GM12801 (cell line): ENCODE results near the gene AGBL5.

Source experiments
- CTCF ChIP-seq: IDR thresholded peaks from one replicate; pipeline ENCODE4 v1.5.1; 2011; ENCODE audit warnings: control low read depth; ENCODE audit not compliant: insufficient read length; ENCODE audit errors: extremely low read depth

Gene AGBL5

DNA sequence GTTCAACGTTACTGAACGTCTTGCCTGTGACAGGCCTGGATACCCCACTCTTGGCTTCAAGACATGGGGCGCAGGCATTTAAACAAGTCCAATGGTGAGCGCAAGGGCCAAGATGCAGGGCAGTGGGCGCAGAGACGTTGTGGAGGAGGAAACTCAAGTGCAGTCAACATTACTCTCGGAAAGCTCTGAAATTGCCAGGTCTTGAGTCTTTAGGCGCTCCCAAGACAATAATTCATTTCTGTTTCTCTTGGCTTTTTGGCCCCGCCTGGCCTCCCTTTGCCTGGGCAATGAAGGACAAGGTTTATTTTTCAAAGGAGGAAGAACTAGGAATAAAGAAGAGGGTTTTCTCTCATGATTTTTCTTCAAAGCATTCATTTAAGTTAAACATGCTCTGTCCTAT is 32.0 kb upstream of the AGBL5 start:
- TF ChIP-seq CTCF = no peak

DNA sequence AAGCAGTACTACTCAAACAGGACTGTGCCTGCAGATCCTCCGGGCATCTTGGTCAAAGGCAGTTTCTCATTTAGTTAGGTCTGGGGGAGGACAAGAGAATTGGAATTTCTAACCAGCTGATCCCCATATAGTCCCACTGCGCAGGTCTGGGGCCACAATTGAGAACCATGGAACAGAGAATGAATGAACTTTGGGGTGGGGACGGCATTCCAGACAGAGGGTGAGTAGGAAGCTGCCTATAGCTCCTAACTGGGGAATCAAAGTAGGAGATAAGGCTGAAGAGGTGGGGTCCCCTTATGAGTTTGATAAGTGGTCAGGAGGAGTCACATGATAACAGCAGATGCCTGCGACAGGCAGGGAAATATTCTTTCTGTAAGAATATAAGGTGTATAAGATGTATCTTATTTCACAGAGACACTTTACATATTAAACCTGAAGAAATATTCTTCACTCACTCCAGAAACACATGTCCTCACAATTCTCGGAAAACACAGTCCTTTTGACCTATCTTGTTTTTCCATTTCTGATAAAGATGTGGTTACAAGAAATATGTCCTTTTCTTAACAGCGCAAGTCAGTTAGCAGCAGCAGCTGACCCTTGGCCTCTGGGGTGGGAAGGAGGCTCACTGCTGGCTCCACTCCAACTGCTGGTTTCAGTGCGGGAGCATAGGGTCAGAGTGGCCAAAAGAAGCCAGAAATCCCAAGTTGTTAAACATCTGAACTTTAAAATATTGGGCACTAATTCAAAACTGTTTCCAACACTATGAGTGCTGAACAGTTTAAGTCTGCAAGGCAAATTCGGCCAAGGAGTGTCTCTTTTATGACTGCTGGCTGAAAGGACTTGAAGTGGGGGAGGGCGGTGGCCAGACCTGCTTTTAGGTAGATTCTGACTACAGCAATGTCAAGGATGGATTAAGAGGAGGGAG is 31.3 kb upstream of the AGBL5 start:
- no peak for TF ChIP-seq CTCF

DNA sequence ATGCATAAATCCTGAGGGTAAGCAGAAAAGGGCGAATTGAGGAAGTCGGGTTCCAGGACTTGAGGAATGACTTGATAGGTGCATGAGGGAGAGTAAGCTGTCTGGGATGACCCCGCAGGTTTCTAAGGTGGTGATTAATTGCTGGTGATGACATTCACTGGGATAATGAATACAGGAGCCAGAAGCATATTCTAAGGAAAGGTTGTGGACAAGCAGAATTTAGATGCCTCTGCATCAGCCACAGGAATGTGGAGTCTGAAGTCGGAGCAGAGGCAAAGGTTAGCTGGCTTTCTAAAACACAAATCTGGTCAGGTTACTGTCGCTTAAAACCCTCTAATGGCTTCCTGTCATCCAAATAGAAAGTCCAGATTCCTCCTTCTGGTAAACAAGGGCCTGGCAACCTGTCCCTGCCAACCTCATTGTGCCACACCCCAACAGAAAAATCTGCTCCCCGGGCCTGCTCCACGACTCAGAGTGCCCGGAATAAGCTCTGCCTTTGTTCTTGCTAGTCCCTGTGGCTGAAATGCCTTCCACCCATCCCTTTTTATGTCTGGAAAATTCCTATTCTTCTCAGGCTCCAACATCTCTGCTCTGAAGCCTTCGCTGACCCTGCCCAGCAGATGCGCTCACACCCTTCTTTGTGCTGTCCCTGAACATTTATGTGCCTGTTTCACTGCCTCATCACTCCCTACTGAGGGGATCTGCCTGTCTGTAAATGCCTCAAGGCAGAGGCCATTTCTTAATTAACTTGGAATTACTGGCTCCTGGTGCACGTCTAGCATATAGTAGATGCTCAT is 30.0 kb upstream of the AGBL5 start:
- no peak for TF ChIP-seq CTCF

DNA sequence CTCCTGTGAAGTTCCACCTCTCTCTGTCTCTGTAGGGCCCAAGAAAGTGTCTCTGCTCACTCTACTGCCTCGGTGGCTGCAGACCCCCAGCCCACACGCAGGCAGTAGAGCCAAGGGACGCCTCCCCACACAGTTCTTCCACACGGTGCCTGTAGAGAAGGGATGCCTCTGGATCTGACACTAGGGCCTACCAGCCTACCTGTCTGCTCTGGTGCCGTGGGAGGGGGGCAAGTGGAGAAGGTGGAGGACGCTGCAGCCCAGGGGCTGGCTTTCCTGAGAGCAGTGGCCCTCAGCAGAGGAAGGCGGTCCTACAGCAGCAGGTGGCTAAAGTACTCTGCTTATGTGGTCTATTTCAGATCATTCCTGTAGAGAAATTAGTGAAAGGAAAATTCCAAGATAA is 27.7 kb upstream of the AGBL5 start:
- TF ChIP-seq CTCF = no peak

DNA sequence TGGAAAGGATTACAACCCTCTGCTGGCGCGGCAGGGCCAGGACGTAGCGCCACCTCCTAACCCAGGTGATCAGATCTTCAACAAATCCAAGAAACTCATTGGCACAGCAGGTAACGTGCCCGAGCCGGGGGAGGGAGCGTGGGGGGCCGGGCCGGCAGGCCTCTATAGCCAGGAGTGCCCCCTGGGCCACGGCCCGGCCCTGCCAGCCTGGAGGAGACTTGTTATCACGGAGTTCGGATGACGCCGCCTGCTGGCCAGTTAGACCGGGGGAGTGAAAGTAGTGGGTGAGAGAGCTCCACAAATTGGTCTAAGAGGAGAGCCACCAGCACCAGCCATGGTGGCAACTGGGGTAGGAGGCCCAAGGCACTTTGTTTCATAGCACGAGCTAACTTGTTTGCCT is 27.3 kb upstream of the AGBL5 start:
- TF ChIP-seq CTCF = no peak

DNA sequence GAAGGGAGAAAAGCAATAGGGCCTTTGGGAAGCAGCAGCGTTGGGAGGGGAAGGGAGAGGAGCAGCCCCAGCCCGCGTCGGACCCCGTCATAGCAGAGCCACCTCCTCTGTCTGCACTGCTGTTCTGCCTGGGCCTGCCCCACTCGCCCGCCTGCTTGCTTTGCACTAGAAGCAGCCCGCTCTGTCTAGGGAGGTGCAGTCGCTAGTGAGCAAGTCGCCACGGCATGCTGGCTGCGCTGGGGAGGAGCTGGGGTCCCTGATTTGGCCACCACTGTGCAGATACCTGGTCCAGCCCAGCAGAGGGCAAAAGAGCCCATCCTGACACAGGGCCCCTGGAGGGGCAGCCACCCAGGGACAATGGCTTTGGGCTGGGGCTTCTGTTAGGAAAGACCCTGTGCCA is 26.7 kb upstream of the AGBL5 start:
- TF ChIP-seq CTCF = no peak

GRCh38 chr2:27025281-27025800 is 26.1 kb upstream of the AGBL5 start:
- no peak for TF ChIP-seq CTCF
